ENCODE results near the gene ELN.

Gene ELN

DNA sequence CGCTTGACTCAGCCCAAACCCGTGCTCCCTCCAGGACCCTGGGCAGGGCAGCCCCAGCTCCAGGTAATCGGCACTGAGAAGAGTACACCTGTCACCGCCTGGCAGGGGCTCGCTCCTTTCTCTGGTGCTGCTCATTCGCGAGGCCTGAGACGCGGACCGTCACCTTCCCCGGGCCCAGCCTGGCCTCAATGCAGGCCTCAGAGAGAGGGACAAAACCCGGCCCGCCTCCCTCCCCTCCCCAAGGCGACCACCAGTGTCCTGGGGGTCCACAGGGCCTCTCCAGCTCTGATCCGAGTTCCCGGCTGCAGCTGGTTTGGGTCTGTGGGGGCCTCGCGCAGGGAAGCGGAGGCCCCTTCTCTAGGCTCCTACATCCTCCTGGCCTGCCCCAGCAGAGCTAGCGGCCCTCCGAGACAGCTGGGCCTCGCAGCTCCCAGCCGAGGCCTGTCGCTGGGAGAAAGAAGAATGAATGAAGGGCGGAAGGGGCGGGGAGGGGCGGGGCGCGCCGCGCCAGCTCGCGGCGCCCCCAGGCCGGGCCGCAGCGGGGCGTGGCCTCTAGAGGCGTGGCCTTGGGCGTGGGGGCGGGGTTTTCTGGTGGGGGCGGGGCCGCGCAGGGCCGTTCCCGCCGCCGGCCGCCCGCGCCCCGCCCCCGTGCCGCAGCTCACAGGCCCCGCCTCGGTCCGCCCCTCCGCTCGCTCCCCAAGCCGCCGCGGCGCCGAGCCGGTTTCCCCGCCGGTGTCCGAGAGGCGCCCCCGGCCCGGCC is 55.3 kb downstream of the ELN start, which contains the start of gene LIMK1:
Gene LIMK1 (plus strand): TSS at position 688 of the 760 bp plus-strand sequence. CDS start 187 bp downstream, outside the sequence.
- Histone ChIP-seq H3K4me3 (ENCODE audit: low read length) (peak within 1 kb of the TSS; percentile 95), H3K79me2 (ENCODE audit: low read length) (peaks cover 14% of the 10 kb centered on the region), H3K27ac (ENCODE audit: low read length) (peak within 1 kb of the TSS; percentile 23), H4K20me1 (ENCODE audit: insufficient read depth, low read length) (no peaks in the 10 kb centered on the region), H3K9me3 (ENCODE audit: insufficient read depth, low read length) (no peaks in the 10 kb centered on the region), H3K4me1 (ENCODE audit: low read length) (peaks cover 18% of the 10 kb centered on the region), H2AFZ (ENCODE audit: low read depth, low read length) (0 out of 2 replicates have a peak within 1 kb of the TSS, but pooled peaks have one; percentile 65), H3K4me2 (ENCODE audit: low read length) (peak within 1 kb of the TSS; percentile 99), H3K27me3 (ENCODE audit: low read depth, low read length) (no peaks in the 10 kb centered on the region), H3K9ac (ENCODE audit: low read length) (peak within 1 kb of the TSS; percentile 95), H3K36me3 (replicated peaks; ENCODE audit: low read depth, low read length) (peaks cover 15% of the 10 kb centered on the region)
- TF ChIP-seq CTCF (IDR thresholded peaks at IDR 0.05; ENCODE audit: low read depth, low read length): no peak
- no peak for TF ChIP-seq EZH2phosphoT487 (IDR thresholded peaks at IDR 0.05; ENCODE audit: low read depth)

GRCh38 chr7:74083928-74084721 is 56.2 kb downstream of the ELN start:
- Histone ChIP-seq H4K20me1 (ENCODE audit: insufficient read depth, low read length) (no peaks in the 10 kb centered on the region), H3K27me3 (ENCODE audit: low read depth, low read length) (no peaks in the 10 kb centered on the region), H3K27ac (ENCODE audit: low read length) (peak overlapping the region; percentile 23), H3K4me3 (ENCODE audit: low read length) (peak overlapping the region; percentile 95), H3K4me1 (ENCODE audit: low read length) (peaks cover 19% of the 10 kb centered on the region), H3K79me2 (ENCODE audit: low read length) (peaks cover 14% of the 10 kb centered on the region), H3K4me2 (ENCODE audit: low read length) (peak overlapping the region; percentile 89), H3K36me3 (replicated peaks; ENCODE audit: low read depth, low read length) (peaks cover 15% of the 10 kb centered on the region), H2AFZ (ENCODE audit: low read depth, low read length) (no peak overlapping the region), H3K9me3 (ENCODE audit: insufficient read depth, low read length) (no peaks in the 10 kb centered on the region), H3K9ac (ENCODE audit: low read length) (peak overlapping the region; percentile 95)
- no peak for TF ChIP-seq EZH2phosphoT487 (IDR thresholded peaks at IDR 0.05; ENCODE audit: low read depth)
- TF ChIP-seq CTCF (IDR thresholded peaks at IDR 0.05; ENCODE audit: low read depth, low read length): no peak

DNA sequence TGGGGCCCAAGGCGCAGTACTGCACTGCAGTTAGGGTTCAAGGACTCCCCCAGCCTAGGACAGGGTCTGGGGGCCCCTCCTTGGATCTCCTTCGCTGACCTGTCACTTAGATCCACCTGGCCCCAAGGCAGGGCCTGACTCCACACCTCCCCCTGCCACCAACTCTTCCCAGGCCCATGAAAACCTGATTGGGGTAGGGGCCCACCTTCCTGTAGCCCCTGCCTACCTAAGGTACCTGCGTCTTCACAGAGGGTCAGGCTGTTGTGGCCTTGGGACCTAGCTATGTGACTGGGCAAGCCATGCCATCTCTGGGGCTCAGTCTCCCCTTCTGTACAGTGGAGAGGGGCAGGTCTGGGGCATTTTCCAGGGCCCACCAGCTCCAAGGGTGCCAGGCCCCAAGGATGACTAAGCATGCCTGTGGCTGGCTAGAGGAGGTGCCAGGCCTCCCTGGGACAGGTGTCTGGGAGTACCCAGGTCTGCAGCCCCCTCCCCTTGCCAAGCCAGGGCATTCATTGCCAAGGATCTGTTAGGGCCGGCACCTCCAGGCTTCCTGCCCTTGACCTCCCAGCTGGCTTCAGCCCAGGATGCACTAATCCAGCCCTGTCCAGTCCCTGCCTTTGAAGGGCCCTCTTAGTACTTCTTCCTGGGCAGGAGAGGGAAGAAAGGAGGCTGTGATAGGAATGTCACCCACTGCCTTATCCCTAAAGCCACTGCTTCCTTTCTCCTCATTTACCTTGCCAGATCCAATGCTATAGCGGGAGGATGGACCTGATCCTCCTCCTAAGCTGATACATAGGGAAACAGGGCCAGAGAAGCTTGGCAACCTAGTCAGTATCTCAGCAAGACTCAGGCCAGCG is 57.0 kb downstream of the ELN start:
- no peak for TF ChIP-seq EZH2phosphoT487 (IDR thresholded peaks at IDR 0.05; ENCODE audit: low read depth)
- no peak for TF ChIP-seq CTCF (IDR thresholded peaks at IDR 0.05; ENCODE audit: low read depth, low read length)
- Histone ChIP-seq H3K9me3 (ENCODE audit: insufficient read depth, low read length) (no peaks in the 10 kb centered on the region), H2AFZ (ENCODE audit: low read depth, low read length) (no peak overlapping the region), H3K4me3 (ENCODE audit: low read length) (peak overlapping the region; percentile 95), H3K4me1 (ENCODE audit: low read length) (peaks cover 19% of the 10 kb centered on the region), H3K4me2 (ENCODE audit: low read length) (peak overlapping the region; percentile 89), H3K27ac (ENCODE audit: low read length) (no peak overlapping the region), H3K9ac (ENCODE audit: low read length) (peak overlapping the region; percentile 95), H4K20me1 (ENCODE audit: insufficient read depth, low read length) (no peaks in the 10 kb centered on the region), H3K27me3 (ENCODE audit: low read depth, low read length) (no peaks in the 10 kb centered on the region), H3K79me2 (ENCODE audit: low read length) (peaks cover 14% of the 10 kb centered on the region), H3K36me3 (replicated peaks; ENCODE audit: low read depth, low read length) (peaks cover 15% of the 10 kb centered on the region)
